Thoracic aorta (tissue), 2 donors: ENCODE data around the gene KCNQ2. TPM values are rescaled to one million over a fixed set of nuclear protein-coding genes. Genes with fewer than 3 reads are reported as not detected.

ENCODE experiments used
- ATAC-seq: fragments of 150-250 bp; one replicate; pipeline ENCODE4 v1.8.0; 2017; ENCODE audit warnings: low read depth; ENCODE audit not compliant: insufficient number of reproducible peaks, low FRiP score
- DNase-seq: peaks from one replicate; pipeline ENCODE4 v3.0.0-alpha.2; 2020; ENCODE audit warnings: low spot score
- H3K27ac ChIP-seq, 2 donors: fragments of 200-600 bp; sonication (generic); 1 replicate in 1 of 2; 2 replicates in 1 of 2; pipeline ENCODE4 v1.5.1; 2016; ENCODE audit warnings: mild to moderate bottlenecking in 2 of 2, moderate library complexity in 2 of 2
- H3K27me3 ChIP-seq: fragments of 200-600 bp; sonication (generic); replicated peaks from 2 replicates; pipeline ENCODE4 v1.6.0; 2016; ENCODE audit warnings: mild to moderate bottlenecking; ENCODE audit not compliant: insufficient read depth
- H3K36me3 ChIP-seq: fragments of 200-600 bp; sonication (generic); one replicate; pipeline ENCODE4 v1.5.1; 2016
- H3K4me1 ChIP-seq, 2 donors: fragments of 200-600 bp; sonication (generic); 1 replicate in 1 of 2; 2 replicates in 1 of 2; pipeline versions ENCODE4 v1.5.1 to v1.6.0; 2016; ENCODE audit warnings: low read depth in 2 of 2, mild to moderate bottlenecking in 1 of 2; ENCODE audit not compliant: control insufficient read depth in 1 of 2
- H3K4me3 ChIP-seq: fragments of 200-600 bp; sonication (generic); 2 replicates; pipeline ENCODE4 v1.5.1; 2016; ENCODE audit warnings: mild to moderate bottlenecking
- H3K9me3 ChIP-seq: fragments of 200-600 bp; sonication (generic); 2 replicates; pipeline ENCODE4 v1.5.1; 2016
- CTCF ChIP-seq: fragments of 200-600 bp; sonication (generic); IDR thresholded peaks from one replicate; pipeline ENCODE4 v1.5.1; 2019; ENCODE audit warnings: antibody characterized with exemption
- total RNA-seq, 2 donors: library from RNA; depleted of rRNA; stranded (reverse); fragments of >200 nt; gene quantifications; one replicate each; pipeline versions ENCODE4 v1.1.0 to v1.2.3, GENCODE V29; 2016

Gene KCNQ2
- total RNA-seq, 2 donors from 2014 or later, result not detected

GRCh38 chr20:63420359-63421093 lies 51.9 kb downstream of the KCNQ2 start:
- no peak overlapping the region for H3K4me3 ChIP-seq
- no peaks in the 10 kb centered on the region for H3K9me3 ChIP-seq
- DNase-seq (no peak), ATAC-seq (no peak)
- H3K4me1 ChIP-seq, result no peaks in the 10 kb centered on the region
- H3K27ac ChIP-seq, result no peak overlapping the region
- H3K27me3 ChIP-seq, result no peaks in the 10 kb centered on the region
- H3K36me3 ChIP-seq, result no peaks in the 10 kb centered on the region
- TF ChIP-seq CTCF, result no peak

DNA sequence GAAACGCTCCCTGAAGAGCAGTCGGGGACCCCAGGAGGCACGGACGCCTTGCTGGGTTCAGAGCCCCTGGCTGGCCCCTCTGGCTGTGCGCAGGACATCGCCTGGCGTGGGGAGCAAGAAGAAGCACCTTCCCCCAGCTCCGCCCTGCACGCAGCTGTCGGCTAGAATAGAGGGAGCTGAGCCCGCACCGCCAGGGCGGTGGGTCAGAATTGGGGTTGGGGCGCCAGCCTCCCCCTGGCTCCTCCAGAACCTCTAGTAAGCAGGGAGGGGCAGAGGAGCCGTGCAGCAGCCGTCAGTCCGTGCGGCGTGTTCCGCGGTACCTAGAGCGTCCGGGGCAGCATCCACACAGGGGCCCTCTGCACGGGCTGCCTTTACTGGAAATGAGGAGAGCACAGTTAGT lies 53.2 kb downstream of the KCNQ2 start:
- no peak overlapping the region for H3K4me3 ChIP-seq
- H3K27ac ChIP-seq, result no peak overlapping the region
- H3K4me1 ChIP-seq, result no peaks in the 10 kb centered on the region
- H3K9me3 ChIP-seq, result no peaks in the 10 kb centered on the region
- ATAC-seq (no peak), DNase-seq (no peak)
- no peaks in the 10 kb centered on the region for H3K36me3 ChIP-seq
- no peaks in the 10 kb centered on the region for H3K27me3 ChIP-seq
- no peak for TF ChIP-seq CTCF

- no peaks in the 10 kb centered on the region for H3K36me3 ChIP-seq
- H3K27me3 ChIP-seq, result no peaks in the 10 kb centered on the region
- H3K4me1 ChIP-seq, result no peaks in the 10 kb centered on the region
- no peak for TF ChIP-seq CTCF
- H3K9me3 ChIP-seq, result no peaks in the 10 kb centered on the region
- DNase-seq (no peak), ATAC-seq (no peak)
- no peak overlapping the region for H3K27ac ChIP-seq
- H3K4me3 ChIP-seq, result no peak overlapping the region
Measured at GRCh38 chr20:63418617-63419016, 53.8 kb downstream of the KCNQ2 start.

DNA sequence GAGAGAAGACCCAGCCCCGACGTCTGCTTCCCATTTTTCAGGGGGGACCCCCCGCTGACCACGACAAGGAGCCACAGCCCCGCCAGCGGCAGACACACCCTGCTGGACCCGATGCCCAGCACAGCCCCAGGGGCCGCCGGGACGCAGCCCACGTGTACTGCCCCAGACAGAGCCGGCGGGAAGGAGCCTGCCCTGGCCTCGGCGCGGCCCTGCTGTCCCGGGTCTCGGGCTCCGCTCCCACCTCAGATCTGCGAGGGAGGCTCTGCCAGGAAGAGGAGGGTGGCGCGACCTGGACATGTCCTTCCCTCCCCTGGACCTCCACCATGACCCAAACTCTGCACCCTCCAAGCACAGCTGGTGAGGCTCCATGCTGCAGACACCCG lies 54.7 kb downstream of the KCNQ2 start:
- no peaks in the 10 kb centered on the region for H3K36me3 ChIP-seq
- H3K4me1 ChIP-seq, result no peaks in the 10 kb centered on the region
- no peak for TF ChIP-seq CTCF
- H3K9me3 ChIP-seq, result no peaks in the 10 kb centered on the region
- H3K27ac ChIP-seq, result no peak overlapping the region
- H3K27me3 ChIP-seq, result no peaks in the 10 kb centered on the region
- DNase-seq, result no peak
- no peak for ATAC-seq
- H3K4me3 ChIP-seq, result no peak overlapping the region

DNA sequence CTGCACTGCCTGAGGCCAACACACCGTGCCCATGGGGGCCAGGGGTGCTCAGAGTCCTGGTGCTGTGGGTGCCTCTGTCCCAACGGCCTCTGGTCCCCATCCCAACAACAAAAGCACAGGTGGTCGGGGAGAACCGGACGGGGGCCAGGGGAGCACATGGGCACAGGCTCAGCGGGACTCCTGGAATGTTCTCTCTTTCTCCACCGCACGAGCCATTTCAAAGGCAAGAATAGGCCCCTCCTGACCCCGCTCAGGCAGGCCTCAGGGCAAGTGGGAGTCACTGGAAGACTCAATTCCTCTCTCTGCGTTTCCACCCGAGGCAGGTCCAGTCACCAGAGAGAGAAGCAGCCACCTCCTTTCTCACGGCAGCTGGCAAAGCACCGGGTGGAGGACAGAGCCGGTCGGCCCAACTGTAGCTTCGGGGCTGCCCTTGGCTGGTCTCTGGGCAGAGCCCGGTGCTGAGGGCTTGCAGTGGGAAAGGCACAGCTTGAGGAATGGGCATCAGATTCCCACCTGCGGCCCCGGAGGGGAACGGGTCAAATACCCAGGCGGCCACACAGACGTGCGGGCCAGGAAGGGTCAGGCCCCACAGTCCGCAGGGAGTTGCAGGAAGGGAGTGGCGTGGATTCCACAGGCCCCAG lies 55.2 kb downstream of the KCNQ2 start:
- Histone ChIP-seq H3K4me1 (no peaks in the 10 kb centered on the region), H3K27me3 (no peaks in the 10 kb centered on the region), H3K27ac (no peak overlapping the region), H3K36me3 (no peaks in the 10 kb centered on the region), H3K9me3 (no peaks in the 10 kb centered on the region), H3K4me3 (no peak overlapping the region)
- ATAC-seq (no peak), DNase-seq (no peak)
- TF ChIP-seq CTCF, result no peak
